Endothelial cell of umbilical vein (primary cell): Measurements from ENCODE around the gene RASAL1. TPM values are rescaled to one million over a fixed set of nuclear protein-coding genes. Genes with fewer than 3 reads are reported as not detected.

Source experiments
- BruUV-seq: library from RNA; stranded (reverse); fragments of 400-500 nt; replicated peaks from 2 replicates; lab custom pipeline; 2021; lab: Mats Ljungman, UMichigan
- CTCF ChIA-PET: fragments of 300-600, 350-600 bp; sonication (Branson Sonifier 250); formaldehyde crosslinking; loops from one replicate; lab custom pipeline; 2021; ENCODE audit warnings: antibody characterized with exemption, inconsistent platforms; lab: Charles Lee
- POLR2A ChIA-PET: fragments of 300-600, 350-600 bp; sonication (Branson Sonifier 250); formaldehyde crosslinking; loops from one replicate; lab custom pipeline; 2021; ENCODE audit warnings: antibody characterized with exemption, inconsistent platforms; lab: Charles Lee
- DNase-seq: peaks from one replicate; pipeline ENCODE4 v3.0.0-alpha.2; 2011; ENCODE audit warnings: low read depth, low spot score
- FAIRE-seq: peaks from 2 replicates; lab custom pipeline; 2011; peaks lifted over from hg19 to GRCh38; lab: Jason Lieb, UNC
- H2AFZ ChIP-seq: 2 replicates; pipeline ENCODE4 v1.6.0; 2012; ENCODE audit warnings: low read depth, low read length, control low read depth, inconsistent platforms
- H3K27ac ChIP-seq: 2 replicates; pipeline ENCODE4 v1.5.1; 2011; ENCODE audit warnings: low read depth, mild to moderate bottlenecking, control low read depth, low read length, moderate library complexity; ENCODE audit not compliant: insufficient read depth
- H3K27me3 ChIP-seq, 2 experiments: 2 replicates each; pipeline versions ENCODE4 v1.6.0 to v1.6.1; 2011; ENCODE audit warnings: low read length in 2 of 2, mixed read lengths in 1 of 2; ENCODE audit not compliant: control insufficient read depth in 2 of 2, insufficient read depth in 2 of 2
- H3K36me3 ChIP-seq, 2 experiments: 2 replicates in 1 of 2; 3 replicates in 1 of 2; pipeline ENCODE4 v1.5.1; 2011; ENCODE audit warnings: low read length in 2 of 2, mild to moderate bottlenecking in 1 of 2, moderate library complexity in 1 of 2; ENCODE audit not compliant: control insufficient read depth in 2 of 2, insufficient read depth in 2 of 2; ENCODE audit errors: extremely low read depth in 1 of 2
- H3K4me1 ChIP-seq: 3 replicates; pipeline ENCODE4 v1.5.1; 2011; ENCODE audit warnings: mild to moderate bottlenecking, low read length; ENCODE audit not compliant: control insufficient read depth, insufficient read depth; ENCODE audit errors: extremely low read depth
- H3K4me2 ChIP-seq: 2 replicates; pipeline ENCODE4 v1.6.1; 2011; ENCODE audit warnings: low read length, control low read depth, mixed read lengths; ENCODE audit not compliant: insufficient read depth
- H3K4me3 ChIP-seq, 3 experiments: fragments of 200-600 bp in 1 of 3; sonication (generic), shearing (Covaris generic) in 1 of 3; replicated peaks in 1 of 3; 2 replicates each; pipeline ENCODE4 v1.5.1; 2011 to 2016; ENCODE audit warnings: control low read depth in 3 of 3, low read length in 3 of 3, mild to moderate bottlenecking in 2 of 3, inconsistent platforms in 1 of 3, low read depth in 1 of 3, moderate library complexity in 1 of 3; ENCODE audit not compliant: insufficient read depth in 1 of 3
- H3K79me2 ChIP-seq: 2 replicates; pipeline ENCODE4 v1.6.0; 2012; ENCODE audit warnings: low read length, inconsistent platforms; ENCODE audit not compliant: control insufficient read depth, insufficient read depth
- H3K9ac ChIP-seq: replicated peaks from 2 replicates; pipeline ENCODE3; 2011; ENCODE audit warnings: low read length, control low read depth; ENCODE audit not compliant: insufficient read depth; ENCODE audit errors: extremely low read depth
- H3K9me1 ChIP-seq: replicated peaks from 3 replicates; pipeline ENCODE4 v1.6.0; 2011; ENCODE audit warnings: mild to moderate bottlenecking, low read length; ENCODE audit not compliant: control insufficient read depth, insufficient read depth; ENCODE audit errors: extremely low read depth
- H3K9me3 ChIP-seq: replicated peaks from 2 replicates; pipeline ENCODE4 v1.5.1; 2012; ENCODE audit warnings: low read length, inconsistent platforms; ENCODE audit not compliant: control insufficient read depth, insufficient read depth
- H4K20me1 ChIP-seq: replicated peaks from 2 replicates; pipeline ENCODE3; 2011; ENCODE audit warnings: mild to moderate bottlenecking, low read length; ENCODE audit not compliant: control insufficient read depth, insufficient read depth; ENCODE audit errors: extremely low read depth
- EZH2 ChIP-seq: IDR thresholded peaks from 2 replicates; pipeline ENCODE4 v1.6.1; 2012; ENCODE audit warnings: borderline replicate concordance, low read depth, mild to moderate bottlenecking, moderate library complexity, low read length, inconsistent platforms; ENCODE audit not compliant: severe bottlenecking
- JUN ChIP-seq: IDR thresholded peaks from 2 replicates; pipeline ENCODE4 v1.6.1; 2011; ENCODE audit warnings: borderline replicate concordance, low read depth; ENCODE audit not compliant: insufficient read length, insufficient read depth
- MYC ChIP-seq: IDR thresholded peaks from one replicate; pipeline ENCODE4 v1.6.1; 2011; ENCODE audit warnings: mild to moderate bottlenecking, low read depth, low read length
- POLR2A ChIP-seq: IDR thresholded peaks from 2 replicates; pipeline ENCODE4 v1.6.1; 2012; ENCODE audit warnings: low read depth, mild to moderate bottlenecking, control low read depth, low read length
- POLR2AphosphoS5 ChIP-seq: IDR thresholded peaks from 2 replicates; pipeline ENCODE4 v1.6.1; 2012; ENCODE audit warnings: low read depth, mild to moderate bottlenecking, control low read depth, low read length, moderate library complexity; ENCODE audit not compliant: insufficient read depth
- dilution Hi-C: fragments of 300-500 bp; cut with MboI; formaldehyde crosslinking; loops from one replicate; pipeline ENCODE4 v1.15.0; 2019; ENCODE audit warnings: low sequenced_read_pairs; ENCODE audit not compliant: extremely low pct_ligation_motif_present
- intact Hi-C: fragments of 100-400 bp; cut with micrococcal nuclease; formaldehyde crosslinking; loops from one replicate; pipeline ENCODE4 v1.10.0; 2022
- polyA plus RNA-seq, 4 experiments: library from polyadenylated mRNA; depleted of rRNA in 3 of 4; stranded (reverse) in 3 of 4; unstranded in 1 of 4; fragments of >200 nt; gene quantifications; 2 replicates each; pipeline versions ENCODE4 v1.2.1 to v1.2.3, GENCODE V29; 2011 to 2012; ENCODE audit warnings: missing spikeins in 1 of 4
- total RNA-seq: library from RNA; stranded (reverse); gene quantifications from 2 replicates; pipeline ENCODE4 v1.2.3, GENCODE V29; 2021
- TF ChIP-seq, protein P1 (sequence below): IDR thresholded peaks from 2 replicates; pipeline ENCODE4 v1.6.1; 2011; ENCODE audit not compliant: insufficient read depth, insufficient read length

Gene RASAL1
- total and polyA plus RNA-seq, 2 donors (not counting 3 experiments of a cell fraction or from before 2014, with no cell fraction given) = not detected

GRCh38 chr12:113184098-113184899, 48.7 kb upstream of the RASAL1 start:
- peak; percentile 97 for FAIRE-seq
- ChIA-PET POLR2A (interaction anchor here (1.3 kb wide), 1 partner anchor 38 kb away, joined by 6 read pairs; no protein-coding TSS in a partner anchor), CTCF (interaction anchor here (0.8 to 3.0 kb wide), 5 partner anchors 9 to 241 kb away, joined by 3 to 21 read pairs (median 3); no protein-coding TSS in a partner anchor)
- dilution Hi-C loops (no loop called here), intact Hi-C loops (loop anchor here (2.0 kb wide), 1 partner anchor 37 kb away; the partner anchor contains the start of gene TPCN1)
- no peaks in the 10 kb centered on the region for H4K20me1 ChIP-seq
- H2AFZ ChIP-seq = peak overlapping the region; percentile 54
- no peak for DNase-seq
- no peaks in the 10 kb centered on the region for H3K9me3 ChIP-seq
- peak overlapping the region; percentile 45 to 79 (median 76) for H3K4me3 ChIP-seq
- BruUV-seq = TSS peak; percentile 36
- H3K36me3 ChIP-seq = peaks cover 0 to 11% of the 10 kb centered on the region in 2 experiments
- H3K4me2 ChIP-seq = peak overlapping the region; percentile 79
- H3K9me1 ChIP-seq = no peaks in the 10 kb centered on the region
- peaks cover 12% of the 10 kb centered on the region for H3K4me1 ChIP-seq
- peaks cover 49% of the 10 kb centered on the region for H3K79me2 ChIP-seq
- TF ChIP-seq EZH2 = no peak
- TF ChIP-seq POLR2A = no peak
- TF ChIP-seq JUN = no peak
- TF ChIP-seq MYC = no peak
- TF ChIP-seq, protein P1, sequence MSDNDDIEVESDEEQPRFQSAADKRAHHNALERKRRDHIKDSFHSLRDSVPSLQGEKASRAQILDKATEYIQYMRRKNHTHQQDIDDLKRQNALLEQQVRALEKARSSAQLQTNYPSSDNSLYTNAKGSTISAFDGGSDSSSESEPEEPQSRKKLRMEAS = no peak
- peak; percentile 10 for TF ChIP-seq POLR2AphosphoS5
- H3K27ac ChIP-seq = peak overlapping the region; percentile 67
- H3K27me3 ChIP-seq = no peaks in the 10 kb centered on the region
- peak overlapping the region; percentile 91 for H3K9ac ChIP-seq
